HG03064 (cell line): ENCODE results near the gene UGT1A10.
"Not testable (repeated sequence)": the region's sequence is repeated elsewhere in the genome, so short reads cannot be mapped to it uniquely, and the experiment has no call there.

Experiments used
- ATAC-seq: cut with Tn5 transposase; IDR thresholded peaks from one replicate; pipeline ENCODE4 v1.9.1; 2021; ENCODE audit warnings: low read depth; ENCODE audit not compliant: unreplicated experiment

Gene UGT1A10

GRCh38 chr2:233736868-233737653, 100.8 kb downstream of the UGT1A10 start:
- ATAC-seq, result not testable (repeated sequence)

GRCh38 chr2:233740870-233741269, 104.6 kb downstream of the UGT1A10 start:
- no peak for ATAC-seq

GRCh38 chr2:233743464-233744259, 107.4 kb downstream of the UGT1A10 start:
- no peak for ATAC-seq

GRCh38 chr2:233745073-233745755, 109.0 kb downstream of the UGT1A10 start:
- ATAC-seq, result no peak

GRCh38 chr2:233745838-233746237, 109.6 kb downstream of the UGT1A10 start:
- not testable (repeated sequence) for ATAC-seq

GRCh38 chr2:233746475-233747282, 110.4 kb downstream of the UGT1A10 start:
- no peak for ATAC-seq

GRCh38 chr2:233747283-233747544, 111.0 kb downstream of the UGT1A10 start:
- ATAC-seq, result no peak

GRCh38 chr2:233750689-233751088, 114.4 kb downstream of the UGT1A10 start:
- not testable (repeated sequence) for ATAC-seq

GRCh38 chr2:233751212-233752009, 115.2 kb downstream of the UGT1A10 start:
- ATAC-seq, result not testable (repeated sequence)

- ATAC-seq, result no peak
Measured at GRCh38 chr2:233754872-233755611, 118.8 kb downstream of the UGT1A10 start.

- no peak for ATAC-seq
Measured at GRCh38 chr2:233756429-233757081, 120.3 kb downstream of the UGT1A10 start.

GRCh38 chr2:233758141-233758540, 121.9 kb downstream of the UGT1A10 start:
- no peak for ATAC-seq

- no peak for ATAC-seq
Measured at GRCh38 chr2:233758849-233759248, 122.6 kb downstream of the UGT1A10 start.

GRCh38 chr2:233760043-233760442, 123.8 kb downstream of the UGT1A10 start, which contains the start of gene UGT1A1:
Gene UGT1A1 (plus strand): TSS chr2:233760270. CDS start chr2:233760288, 18 bp downstream.
- no peak for ATAC-seq

- no peak for ATAC-seq
Measured at GRCh38 chr2:233761040-233761769, 125.0 kb downstream of the UGT1A10 start.

GRCh38 chr2:233764264-233764663, 128.0 kb downstream of the UGT1A10 start:
- no peak for ATAC-seq

GRCh38 chr2:233764761-233765160, 128.5 kb downstream of the UGT1A10 start:
- ATAC-seq, result no peak

- no peak for ATAC-seq
Measured at GRCh38 chr2:233766416-233766815, 130.2 kb downstream of the UGT1A10 start.
